ENCODE data around the gene NEDD9. TPM values are rescaled to one million over a fixed set of nuclear protein-coding genes. Genes with fewer than 3 reads are reported as not detected.

The NEDD9 gene
- total and polyA plus RNA-seq, 2 experiments from 2014 or later, result 4.4 to 13.0 TPM

DNA sequence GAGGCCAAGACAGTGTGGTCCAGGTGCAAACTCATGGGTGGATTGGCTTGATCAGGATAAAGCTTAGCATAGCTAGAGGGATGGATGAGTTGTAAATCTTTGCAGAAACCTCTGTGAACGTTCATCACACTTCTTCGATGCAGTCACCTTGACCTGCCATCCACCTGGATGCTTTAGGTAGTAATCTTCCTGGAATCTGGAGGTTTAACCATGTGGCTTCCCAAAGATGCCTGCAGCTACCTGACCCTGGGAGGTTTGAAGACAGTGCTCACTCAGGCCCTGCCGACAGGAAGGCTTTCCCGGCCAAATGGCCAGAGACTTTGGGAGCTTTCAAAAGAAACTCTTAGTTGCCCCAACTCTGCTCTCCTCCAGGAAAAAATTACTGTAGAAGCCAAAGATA lies 65.5 kb downstream of the NEDD9 start (continued):
- TF ChIP-seq, protein P1, sequence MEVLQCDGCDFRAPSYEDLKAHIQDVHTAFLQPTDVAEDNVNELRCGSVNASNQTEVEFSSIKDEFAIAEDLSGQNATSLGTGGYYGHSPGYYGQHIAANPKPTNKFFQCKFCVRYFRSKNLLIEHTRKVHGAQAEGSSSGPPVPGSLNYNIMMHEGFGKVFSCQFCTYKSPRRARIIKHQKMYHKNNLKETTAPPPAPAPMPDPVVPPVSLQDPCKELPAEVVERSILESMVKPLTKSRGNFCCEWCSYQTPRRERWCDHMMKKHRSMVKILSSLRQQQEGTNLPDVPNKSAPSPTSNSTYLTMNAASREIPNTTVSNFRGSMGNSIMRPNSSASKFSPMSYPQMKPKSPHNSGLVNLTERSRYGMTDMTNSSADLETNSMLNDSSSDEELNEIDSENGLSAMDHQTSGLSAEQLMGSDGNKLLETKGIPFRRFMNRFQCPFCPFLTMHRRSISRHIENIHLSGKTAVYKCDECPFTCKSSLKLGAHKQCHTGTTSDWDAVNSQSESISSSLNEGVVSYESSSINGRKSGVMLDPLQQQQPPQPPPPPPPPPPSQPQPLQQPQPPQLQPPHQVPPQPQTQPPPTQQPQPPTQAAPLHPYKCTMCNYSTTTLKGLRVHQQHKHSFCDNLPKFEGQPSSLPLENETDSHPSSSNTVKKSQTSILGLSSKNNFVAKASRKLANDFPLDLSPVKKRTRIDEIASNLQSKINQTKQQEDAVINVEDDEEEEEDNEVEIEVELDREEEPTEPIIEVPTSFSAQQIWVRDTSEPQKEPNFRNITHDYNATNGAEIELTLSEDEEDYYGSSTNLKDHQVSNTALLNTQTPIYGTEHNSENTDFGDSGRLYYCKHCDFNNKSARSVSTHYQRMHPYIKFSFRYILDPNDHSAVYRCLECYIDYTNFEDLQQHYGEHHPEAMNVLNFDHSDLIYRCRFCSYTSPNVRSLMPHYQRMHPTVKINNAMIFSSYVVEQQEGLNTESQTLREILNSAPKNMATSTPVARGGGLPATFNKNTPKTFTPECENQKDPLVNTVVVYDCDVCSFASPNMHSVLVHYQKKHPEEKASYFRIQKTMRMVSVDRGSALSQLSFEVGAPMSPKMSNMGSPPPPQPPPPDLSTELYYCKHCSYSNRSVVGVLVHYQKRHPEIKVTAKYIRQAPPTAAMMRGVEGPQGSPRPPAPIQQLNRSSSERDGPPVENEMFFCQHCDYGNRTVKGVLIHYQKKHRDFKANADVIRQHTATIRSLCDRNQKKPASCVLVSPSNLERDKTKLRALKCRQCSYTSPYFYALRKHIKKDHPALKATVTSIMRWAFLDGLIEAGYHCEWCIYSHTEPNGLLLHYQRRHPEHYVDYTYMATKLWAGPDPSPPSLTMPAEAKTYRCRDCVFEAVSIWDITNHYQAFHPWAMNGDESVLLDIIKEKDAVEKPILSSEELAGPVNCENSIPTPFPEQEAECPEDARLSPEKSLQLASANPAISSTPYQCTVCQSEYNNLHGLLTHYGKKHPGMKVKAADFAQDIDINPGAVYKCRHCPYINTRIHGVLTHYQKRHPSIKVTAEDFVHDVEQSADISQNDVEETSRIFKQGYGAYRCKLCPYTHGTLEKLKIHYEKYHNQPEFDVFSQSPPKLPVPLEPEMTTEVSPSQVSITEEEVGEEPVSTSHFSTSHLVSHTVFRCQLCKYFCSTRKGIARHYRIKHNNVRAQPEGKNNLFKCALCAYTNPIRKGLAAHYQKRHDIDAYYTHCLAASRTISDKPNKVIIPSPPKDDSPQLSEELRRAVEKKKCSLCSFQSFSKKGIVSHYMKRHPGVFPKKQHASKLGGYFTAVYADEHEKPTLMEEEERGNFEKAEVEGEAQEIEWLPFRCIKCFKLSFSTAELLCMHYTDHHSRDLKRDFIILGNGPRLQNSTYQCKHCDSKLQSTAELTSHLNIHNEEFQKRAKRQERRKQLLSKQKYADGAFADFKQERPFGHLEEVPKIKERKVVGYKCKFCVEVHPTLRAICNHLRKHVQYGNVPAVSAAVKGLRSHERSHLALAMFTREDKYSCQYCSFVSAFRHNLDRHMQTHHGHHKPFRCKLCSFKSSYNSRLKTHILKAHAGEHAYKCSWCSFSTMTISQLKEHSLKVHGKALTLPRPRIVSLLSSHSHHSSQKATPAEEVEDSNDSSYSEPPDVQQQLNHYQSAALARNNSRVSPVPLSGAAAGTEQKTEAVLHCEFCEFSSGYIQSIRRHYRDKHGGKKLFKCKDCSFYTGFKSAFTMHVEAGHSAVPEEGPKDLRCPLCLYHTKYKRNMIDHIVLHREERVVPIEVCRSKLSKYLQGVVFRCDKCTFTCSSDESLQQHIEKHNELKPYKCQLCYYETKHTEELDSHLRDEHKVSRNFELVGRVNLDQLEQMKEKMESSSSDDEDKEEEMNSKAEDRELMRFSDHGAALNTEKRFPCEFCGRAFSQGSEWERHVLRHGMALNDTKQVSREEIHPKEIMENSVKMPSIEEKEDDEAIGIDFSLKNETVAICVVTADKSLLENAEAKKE (CRISPR knock-in tag; IDR thresholded peaks at IDR 0.05), result no peak
- TF ChIP-seq NANOG (IDR thresholded peaks at IDR 0.05; ENCODE audit: borderline replicate concordance) (no peak), ZNF114 (CRISPR knock-in tag; IDR thresholded peaks at IDR 0.05) (no peak), EZH2phosphoT487 (IDR thresholded peaks at IDR 0.05; ENCODE audit: unreplicated experiment) (no peak), CREB1 (CRISPR knock-in tag; IDR thresholded peaks at IDR 0.05; ENCODE audit: low read depth) (no peak), REST (IDR thresholded peaks at IDR 0.05; ENCODE audit: unreplicated experiment) (no peak), EZH2 (IDR thresholded peaks at IDR 0.05; ENCODE audit: low read depth, unreplicated experiment) (no peak)
- TF ChIP-seq, protein P2, sequence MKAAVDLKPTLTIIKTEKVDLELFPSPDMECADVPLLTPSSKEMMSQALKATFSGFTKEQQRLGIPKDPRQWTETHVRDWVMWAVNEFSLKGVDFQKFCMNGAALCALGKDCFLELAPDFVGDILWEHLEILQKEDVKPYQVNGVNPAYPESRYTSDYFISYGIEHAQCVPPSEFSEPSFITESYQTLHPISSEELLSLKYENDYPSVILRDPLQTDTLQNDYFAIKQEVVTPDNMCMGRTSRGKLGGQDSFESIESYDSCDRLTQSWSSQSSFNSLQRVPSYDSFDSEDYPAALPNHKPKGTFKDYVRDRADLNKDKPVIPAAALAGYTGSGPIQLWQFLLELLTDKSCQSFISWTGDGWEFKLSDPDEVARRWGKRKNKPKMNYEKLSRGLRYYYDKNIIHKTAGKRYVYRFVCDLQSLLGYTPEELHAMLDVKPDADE (IDR thresholded peaks at IDR 0.05), result no peak

Measured in GM23338 (cell line).